Esophagus muscularis mucosa (tissue), 4 donors: ENCODE results near the gene SFSWAP. TPM values are rescaled to one million over a fixed set of nuclear protein-coding genes. Genes with fewer than 3 reads are reported as not detected.

Experiments used
- DNase-seq: peaks from one replicate; pipeline ENCODE4 v3.0.0-alpha.2; 2017; ENCODE audit errors: extremely low spot score
- H3K27ac ChIP-seq, 4 donors: fragments of 200-600 bp; sonication (generic); replicated peaks in 1 of 4; 1 replicate in 3 of 4; 2 replicates in 1 of 4; pipeline ENCODE4 v1.5.1; 2016 to 2019; ENCODE audit warnings: mild to moderate bottlenecking in 1 of 4
- H3K27me3 ChIP-seq, 4 donors: fragments of 200-600 bp; sonication (generic); one replicate each; pipeline versions ENCODE4 v1.5.1 to v1.6.0; 2016 to 2019
- H3K36me3 ChIP-seq, 4 donors: fragments of 200-600 bp; sonication (generic); one replicate each; pipeline ENCODE4 v1.5.1; 2016 to 2019
- H3K4me1 ChIP-seq, 4 donors: fragments of 200-600 bp; sonication (generic); one replicate each; pipeline ENCODE4 v1.5.1; 2016 to 2019
- H3K4me3 ChIP-seq, 4 donors: fragments of 200-600 bp; sonication (generic); 1 replicate in 2 of 4; 2 replicates in 2 of 4; pipeline ENCODE4 v1.5.1; 2016 to 2019; ENCODE audit warnings: mild to moderate bottlenecking in 4 of 4, moderate library complexity in 1 of 4
- H3K9me3 ChIP-seq, 4 donors: fragments of 200-600 bp; sonication (generic); 1 replicate in 3 of 4; 2 replicates in 1 of 4; pipeline ENCODE4 v1.5.1; 2016 to 2019
- CTCF ChIP-seq, 3 experiments: fragments of 200-600 bp in 2 of 3; fragments of 450-650 bp in 1 of 3; sonication (generic) in 2 of 3; IDR thresholded peaks; one replicate each; pipeline ENCODE4 v1.5.1; 2017 to 2019; ENCODE audit warnings: antibody characterized with exemption in 3 of 3, mild to moderate bottlenecking in 2 of 3, moderate library complexity in 1 of 3
- EP300 ChIP-seq: sonication (generic); formaldehyde crosslinking; IDR thresholded peaks from one replicate; pipeline ENCODE4 v1.6.1; 2017; ENCODE audit warnings: antibody characterized with exemption
- POLR2A ChIP-seq: fragments of 450-650 bp; IDR thresholded peaks from one replicate; pipeline ENCODE4 v1.6.1; 2017; ENCODE audit warnings: antibody characterized with exemption, moderate library complexity, mild to moderate bottlenecking, low read depth
- POLR2AphosphoS5 ChIP-seq, 2 donors: sonication (generic); formaldehyde crosslinking; IDR thresholded peaks; one replicate each; pipeline ENCODE4 v1.6.1; 2017; ENCODE audit warnings: antibody characterized with exemption in 2 of 2
- WGBS: methylation state at CpG from one replicate; pipeline ENCODE4 v1.1.5; 2018; 5-methylcytosine and 5-hydroxymethylcytosine counted together
- intact Hi-C: fragments of 100-400 bp; cut with DNase I; formaldehyde crosslinking; loops from one replicate; pipeline ENCODE4 v1.15.1; 2023
- total RNA-seq, 4 donors: library from RNA; depleted of rRNA; stranded (reverse); fragments of >200 nt; gene quantifications; one replicate each; pipeline versions ENCODE4 v1.1.0 to v1.2.1, GENCODE V29; 2016

SFSWAP gene
- total RNA-seq, 4 donors from 2014 or later, result 21.7 to 28.2 (median 25.0) TPM

- TF ChIP-seq POLR2A, result no peak
- no peak for TF ChIP-seq POLR2AphosphoS5 (IDR thresholded peaks at IDR 0.05)
- TF ChIP-seq CTCF (IDR thresholded peaks at IDR 0.05), result no peak
- no peak for TF ChIP-seq EP300
- 92% methylated on average over 24 of the region's 28 CpGs for WGBS
- Histone ChIP-seq H3K4me1 (no peaks in the 10 kb centered on the region), H3K9me3 (no peaks in the 10 kb centered on the region), H3K4me3 (no peak overlapping the region), H3K27me3 (no peaks in the 10 kb centered on the region), H3K36me3 (peaks cover 33 to 93% (median 85%) of the 10 kb centered on the region in 4 donors), H3K27ac (no peak overlapping the region)
- intact Hi-C loops, result no loop called here
- DNase-seq, result no peak
These were observed 86.1 kb downstream of the SFSWAP start for GRCh38 chr12:131796754-131797587.

- Histone ChIP-seq H3K9me3 (no peaks in the 10 kb centered on the region), H3K36me3 (peaks cover 39 to 93% (median 86%) of the 10 kb centered on the region in 4 donors), H3K27me3 (no peaks in the 10 kb centered on the region), H3K4me1 (no peaks in the 10 kb centered on the region), H3K27ac (no peak overlapping the region), H3K4me3 (no peak overlapping the region)
- WGBS, result 93% methylated on average over 9 of the region's 10 CpGs
- intact Hi-C loops, result no loop called here
- no peak for TF ChIP-seq CTCF (IDR thresholded peaks at IDR 0.05)
- TF ChIP-seq EP300, result no peak
- TF ChIP-seq POLR2A, result no peak
- no peak for TF ChIP-seq POLR2AphosphoS5 (IDR thresholded peaks at IDR 0.05)
- DNase-seq, result no peak
These were observed 86.7 kb downstream of the SFSWAP start for GRCh38 chr12:131797588-131797934.

DNA sequence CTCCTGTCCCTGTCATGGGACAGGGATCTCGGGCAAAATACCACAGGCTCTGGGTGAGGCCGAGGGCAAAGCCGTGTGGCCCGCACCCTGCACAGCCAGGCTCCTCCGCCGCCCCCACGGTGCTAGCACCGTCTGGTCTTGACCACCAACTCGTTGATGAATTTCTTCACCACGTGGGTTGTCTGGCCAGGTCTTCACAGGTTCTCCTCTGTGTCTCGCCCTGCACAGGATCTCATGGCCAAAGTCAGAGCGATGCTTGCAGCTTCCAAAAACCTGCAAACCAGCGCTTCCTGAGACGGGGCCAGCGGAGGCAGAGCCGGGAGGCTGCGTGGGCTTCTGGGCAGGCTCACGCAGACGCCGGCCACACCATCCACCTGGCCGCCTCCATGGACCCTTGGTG, 88.3 kb downstream of the SFSWAP start:
- peaks cover 0 to 7% (median 6%) of the 10 kb centered on the region in 4 donors for H3K4me1 ChIP-seq
- H3K36me3 ChIP-seq, result peaks cover 39 to 83% (median 74%) of the 10 kb centered on the region in 4 donors
- H3K9me3 ChIP-seq, result no peaks in the 10 kb centered on the region
- no peak for DNase-seq
- TF ChIP-seq CTCF (IDR thresholded peaks at IDR 0.05), result no peak
- TF ChIP-seq POLR2AphosphoS5 (IDR thresholded peaks at IDR 0.05), result no peak
- no peak for TF ChIP-seq POLR2A
- TF ChIP-seq EP300, result no peak
- no peaks in the 10 kb centered on the region for H3K27me3 ChIP-seq
- 80% methylated on average over 14 of the region's 21 CpGs for WGBS
- intact Hi-C loops, result no loop called here
- no peak overlapping the region for H3K4me3 ChIP-seq
- no peak overlapping the region for H3K27ac ChIP-seq

DNA sequence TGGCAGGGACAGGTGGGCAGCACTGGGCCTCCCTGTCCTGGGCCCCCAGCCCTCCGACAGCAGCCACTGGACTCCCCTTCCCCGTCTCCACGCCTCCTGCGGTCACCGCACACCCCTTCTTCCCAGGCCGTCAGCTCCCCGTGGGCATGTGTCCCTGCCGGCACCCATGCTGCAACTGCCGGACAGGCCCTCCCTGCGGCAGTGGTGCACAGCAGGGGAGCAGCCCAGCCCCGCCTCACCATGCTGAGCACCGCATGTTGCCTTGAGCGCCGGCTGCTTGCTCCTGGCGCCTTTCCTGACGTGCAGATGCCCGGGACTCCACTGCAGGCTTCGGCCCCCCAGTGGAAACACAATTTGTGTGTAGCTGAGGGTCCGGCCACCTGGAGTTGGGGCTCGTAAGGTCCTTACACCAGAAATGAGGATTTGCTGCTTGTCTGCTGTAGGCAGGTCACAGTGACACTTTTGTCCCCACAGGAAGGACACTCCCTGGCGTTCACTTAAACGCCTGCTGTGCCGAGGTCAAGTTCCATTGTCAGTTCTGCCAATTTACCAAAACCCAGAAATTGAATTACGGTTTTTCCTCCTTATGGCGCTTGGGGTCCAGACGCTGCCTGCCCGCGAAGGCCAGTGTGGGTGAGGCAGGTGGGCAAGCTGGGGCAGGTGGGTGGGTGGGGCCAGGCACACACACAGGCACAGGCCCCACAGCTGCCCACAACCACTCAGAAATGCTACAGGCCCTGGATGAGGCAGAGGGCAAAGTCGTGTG, 89.1 kb downstream of the SFSWAP start:
- intact Hi-C loops, result no loop called here
- DNase-seq, result no peak
- Histone ChIP-seq H3K4me1 (peaks cover 0 to 11% (median 8%) of the 10 kb centered on the region in 4 donors), H3K27me3 (no peaks in the 10 kb centered on the region), H3K27ac (no peak overlapping the region), H3K9me3 (no peaks in the 10 kb centered on the region), H3K36me3 (peaks cover 39 to 75% (median 67%) of the 10 kb centered on the region in 4 donors), H3K4me3 (no peak overlapping the region)
- 88% methylated on average over 16 of the region's 29 CpGs for WGBS
- TF ChIP-seq EP300 (no peak), CTCF (IDR thresholded peaks at IDR 0.05) (no peak), POLR2AphosphoS5 (IDR thresholded peaks at IDR 0.05) (no peak), POLR2A (no peak)
